ENCODE data around the gene MINDY4.

Gene MINDY4

GRCh38 chr7:30934732-30935568, 163.7 kb downstream of the MINDY4 start:
- DNase-seq, result no peak

GRCh38 chr7:30935569-30935877, 164.3 kb downstream of the MINDY4 start:
- DNase-seq, result no peak

GRCh38 chr7:30936650-30937245, 165.5 kb downstream of the MINDY4 start:
- DNase-seq, result no peak

DNA sequence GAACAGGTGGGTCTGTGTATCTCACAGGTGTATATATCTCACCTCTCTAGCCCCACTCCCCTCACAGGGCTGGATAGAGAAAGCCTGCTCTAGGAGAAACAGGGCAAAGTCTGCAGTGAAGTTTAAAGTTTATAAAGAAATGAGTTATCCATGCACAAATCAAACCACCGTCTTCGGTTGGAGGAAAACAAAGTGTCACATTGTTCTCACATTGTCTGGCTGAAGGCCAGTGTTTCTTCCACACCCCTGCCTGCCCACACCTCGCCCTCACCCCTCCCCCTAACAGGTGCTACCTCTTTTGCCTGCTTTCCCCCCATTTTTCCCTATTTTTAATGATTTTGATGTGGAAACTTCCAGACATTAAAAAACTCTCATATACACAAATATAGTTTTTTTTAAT, 166.2 kb downstream of the MINDY4 start:
- DNase-seq, result no peak

GRCh38 chr7:30938435-30939316, 167.5 kb downstream of the MINDY4 start:
- DNase-seq, result peak; percentile 92

DNA sequence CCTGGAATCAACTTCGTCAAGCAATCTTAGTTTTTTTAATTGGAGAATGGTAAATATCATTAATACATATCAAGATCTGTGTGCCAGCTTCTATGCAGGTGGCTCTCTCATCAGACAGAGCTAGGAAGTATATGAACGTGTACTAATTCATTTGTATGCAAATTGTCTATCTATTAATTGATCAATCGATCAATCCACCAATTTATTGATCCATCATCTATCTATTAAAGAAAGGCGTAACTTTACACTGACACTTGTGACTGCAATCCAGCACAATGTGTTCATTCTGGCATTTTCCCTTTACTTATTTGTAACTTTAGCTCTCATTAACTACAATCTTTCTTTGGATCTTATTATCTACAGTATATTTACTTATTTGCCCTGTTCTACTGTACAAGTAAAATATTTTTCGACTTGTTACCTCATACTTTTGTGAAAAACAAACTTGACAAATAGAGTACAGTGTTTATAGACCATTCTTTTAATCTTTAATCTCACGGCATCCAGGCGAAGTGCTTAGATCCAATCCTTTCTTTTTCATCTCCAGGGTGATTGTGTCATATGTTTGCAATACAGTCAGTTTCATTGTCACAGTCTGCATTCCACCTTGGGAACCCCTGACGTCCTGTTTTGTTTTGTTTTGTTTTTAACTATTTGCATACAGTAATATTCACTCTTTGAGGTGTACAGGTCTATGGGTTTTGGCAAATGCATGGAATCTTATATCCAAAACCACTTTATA, 170.5 kb downstream of the MINDY4 start:
- DNase-seq, result no peak

Data from eye (tissue), 1 donor.